HFF-Myc (cell line): Measurements from ENCODE around the gene ADGRF3.
"Not testable (repeated sequence)": the region's sequence is repeated elsewhere in the genome, so short reads cannot be mapped to it uniquely, and the experiment has no call there.

Experiments used
- DNase-seq: peaks from one replicate; pipeline ENCODE4 v3.0.0-alpha.2; 2011; ENCODE audit warnings: low read depth; ENCODE audit errors: extremely low read depth
- H3K4me3 ChIP-seq: replicated peaks from 2 replicates; pipeline ENCODE4 v1.5.1; 2011; ENCODE audit warnings: low read depth, mild to moderate bottlenecking, control low read depth, low read length
- TF ChIP-seq, protein P1 (sequence below): IDR thresholded peaks from 2 replicates; pipeline ENCODE4 v1.5.1; 2012; ENCODE audit warnings: mild to moderate bottlenecking, low read depth, low read length, control low read depth; ENCODE audit errors: missing control alignments

Gene ADGRF3

DNA sequence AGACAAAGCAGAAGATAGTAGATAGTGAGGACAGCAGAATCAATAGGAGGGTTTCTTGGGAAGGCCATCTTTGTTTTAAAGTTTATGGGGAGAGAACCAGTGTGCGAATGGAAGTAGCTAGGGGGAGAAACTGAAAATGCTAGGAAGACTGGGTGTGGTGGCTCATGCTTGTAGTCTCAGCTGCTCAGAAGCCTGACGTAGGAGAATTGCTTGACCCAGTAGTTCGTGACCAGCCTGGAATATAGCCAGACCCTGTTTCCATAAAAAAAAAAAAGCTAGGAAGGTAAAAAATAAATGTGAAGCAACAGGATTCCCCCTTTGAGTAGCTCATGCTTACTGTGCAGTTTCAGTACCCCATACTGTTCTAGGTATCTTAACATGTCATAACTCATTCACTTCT lies 36.0 kb upstream of the ADGRF3 start:
- H3K4me3 ChIP-seq = no peak overlapping the region
- TF ChIP-seq, protein P1, sequence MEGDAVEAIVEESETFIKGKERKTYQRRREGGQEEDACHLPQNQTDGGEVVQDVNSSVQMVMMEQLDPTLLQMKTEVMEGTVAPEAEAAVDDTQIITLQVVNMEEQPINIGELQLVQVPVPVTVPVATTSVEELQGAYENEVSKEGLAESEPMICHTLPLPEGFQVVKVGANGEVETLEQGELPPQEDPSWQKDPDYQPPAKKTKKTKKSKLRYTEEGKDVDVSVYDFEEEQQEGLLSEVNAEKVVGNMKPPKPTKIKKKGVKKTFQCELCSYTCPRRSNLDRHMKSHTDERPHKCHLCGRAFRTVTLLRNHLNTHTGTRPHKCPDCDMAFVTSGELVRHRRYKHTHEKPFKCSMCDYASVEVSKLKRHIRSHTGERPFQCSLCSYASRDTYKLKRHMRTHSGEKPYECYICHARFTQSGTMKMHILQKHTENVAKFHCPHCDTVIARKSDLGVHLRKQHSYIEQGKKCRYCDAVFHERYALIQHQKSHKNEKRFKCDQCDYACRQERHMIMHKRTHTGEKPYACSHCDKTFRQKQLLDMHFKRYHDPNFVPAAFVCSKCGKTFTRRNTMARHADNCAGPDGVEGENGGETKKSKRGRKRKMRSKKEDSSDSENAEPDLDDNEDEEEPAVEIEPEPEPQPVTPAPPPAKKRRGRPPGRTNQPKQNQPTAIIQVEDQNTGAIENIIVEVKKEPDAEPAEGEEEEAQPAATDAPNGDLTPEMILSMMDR = no peak
- no peak for DNase-seq

DNA sequence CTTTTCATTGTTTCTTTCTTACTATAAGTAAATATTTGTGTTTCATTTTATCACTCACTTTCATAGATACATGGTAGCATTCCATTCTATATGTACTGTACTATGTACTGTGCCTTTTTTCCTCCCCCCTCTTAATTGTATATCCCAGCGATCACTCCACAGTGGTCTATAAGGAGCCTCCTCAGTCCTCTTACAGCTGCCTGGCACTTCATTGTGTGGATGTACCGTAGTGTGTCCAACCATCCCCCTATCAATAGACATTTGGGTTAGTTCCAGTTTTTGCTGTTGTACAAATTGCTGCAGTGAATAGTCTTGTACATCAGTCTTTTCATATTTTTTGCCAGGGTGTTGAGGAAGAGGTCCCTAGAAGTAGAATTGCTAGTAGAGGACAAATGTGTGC lies 33.7 kb upstream of the ADGRF3 start:
- H3K4me3 ChIP-seq = no peak overlapping the region
- DNase-seq = no peak
- TF ChIP-seq, protein P1 = no peak

DNA sequence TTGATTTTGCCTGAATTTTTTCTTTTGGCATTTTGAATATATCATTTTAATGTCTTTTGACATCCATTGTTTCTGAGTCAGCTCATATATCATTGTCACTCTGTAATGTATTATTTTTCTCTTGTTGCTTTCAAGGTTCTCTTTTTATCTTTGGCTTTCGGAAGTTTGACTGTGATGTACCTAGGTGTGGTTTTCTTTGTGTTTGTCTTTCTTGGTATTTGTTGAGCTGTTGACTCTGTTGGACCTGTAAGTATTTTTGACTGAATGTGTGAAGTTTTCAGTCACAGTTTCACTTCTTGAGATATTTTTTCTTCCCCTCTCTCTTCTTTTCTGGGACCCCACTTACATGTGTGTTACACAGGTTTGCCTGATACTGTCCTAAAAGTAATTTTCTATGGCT lies 30.2 kb upstream of the ADGRF3 start:
- H3K4me3 ChIP-seq = no peak overlapping the region

DNA sequence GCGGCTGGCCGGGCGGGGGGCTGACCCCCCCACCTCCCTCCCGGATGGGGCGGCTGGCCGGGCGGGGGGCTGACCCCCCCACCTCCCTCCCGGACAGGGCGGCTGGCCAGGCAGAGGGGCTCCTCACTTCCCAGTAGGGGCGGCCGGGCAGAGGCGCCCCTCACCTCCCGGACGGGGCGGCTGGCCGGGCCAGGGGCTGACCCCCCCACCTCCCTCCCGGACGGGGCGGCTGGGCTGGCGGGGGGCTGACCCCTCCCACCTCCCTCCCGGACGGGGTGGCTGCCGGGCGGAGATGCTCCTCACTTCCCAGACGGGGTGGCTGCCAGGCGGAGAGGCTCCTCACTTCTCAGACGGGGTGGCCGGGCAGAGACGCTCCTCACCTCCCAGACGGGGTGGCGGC lies 24.3 kb upstream of the ADGRF3 start:
- DNase-seq, H3K4me3 ChIP-seq: not testable (repeated sequence)

More for the DNA sequence above, 30.2 kb upstream of the ADGRF3 start:
- TF ChIP-seq, protein P1 = no peak
- DNase-seq = no peak

DNA sequence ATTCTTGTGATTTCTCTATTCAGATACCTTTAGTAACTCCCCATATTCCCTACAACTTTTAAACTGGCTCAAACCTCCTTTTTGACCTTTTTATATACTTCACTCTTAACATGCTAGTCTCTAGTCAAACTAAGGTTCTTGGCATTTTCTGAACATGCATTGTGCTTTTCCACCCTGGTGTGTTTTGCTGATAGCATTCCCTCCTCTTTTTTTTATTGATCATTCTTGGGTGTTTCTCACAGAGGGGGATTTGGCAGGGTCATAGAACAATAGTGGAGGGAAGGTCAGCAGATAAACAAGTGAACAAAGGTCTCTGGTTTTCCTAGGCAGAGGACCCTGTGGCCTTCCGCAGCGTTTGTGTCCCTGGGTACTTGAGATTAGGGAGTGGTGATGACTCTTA lies 23.1 kb upstream of the ADGRF3 start:
- DNase-seq, H3K4me3 ChIP-seq: not testable (repeated sequence)

DNA sequence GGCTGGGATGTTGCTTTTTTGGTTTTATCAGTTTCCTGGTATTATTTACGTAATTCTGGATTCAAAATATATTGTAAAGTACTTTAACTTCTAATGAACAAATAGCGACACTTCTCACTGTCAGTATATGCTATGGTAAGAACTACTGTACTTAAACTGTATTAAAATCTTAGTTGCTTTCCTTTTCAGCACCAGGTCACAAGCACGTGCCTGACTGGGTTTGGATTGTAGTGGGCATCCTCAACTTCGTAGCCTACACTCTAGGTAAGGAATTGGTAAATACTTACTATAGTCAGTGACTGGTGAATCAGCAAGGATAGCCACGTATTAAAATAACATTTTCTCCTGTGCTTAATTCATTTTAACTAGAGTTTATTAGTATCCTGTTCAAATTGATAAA lies 20.4 kb upstream of the ADGRF3 start:
- H3K4me3 ChIP-seq = no peak overlapping the region
- no peak for DNase-seq
- TF ChIP-seq, protein P1 = no peak

DNA sequence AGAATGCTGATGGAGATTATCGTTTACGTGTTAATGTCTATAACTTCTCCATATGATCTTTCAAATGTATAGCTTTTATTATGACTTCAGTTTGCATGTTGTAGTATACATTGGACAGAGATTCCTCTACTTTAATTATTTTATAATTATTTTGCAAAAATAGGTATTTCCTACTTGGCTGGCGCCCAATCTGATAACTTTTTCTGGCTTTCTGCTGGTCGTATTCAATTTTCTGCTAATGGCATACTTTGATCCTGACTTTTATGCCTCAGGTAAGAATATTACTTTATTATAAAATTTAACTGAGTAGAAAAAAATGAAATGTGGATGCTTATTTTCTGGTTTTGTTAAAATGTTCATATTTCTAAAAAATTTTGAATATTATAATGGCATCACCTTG lies 18.1 kb upstream of the ADGRF3 start:
- no peak for DNase-seq
- no peak overlapping the region for H3K4me3 ChIP-seq
- TF ChIP-seq, protein P1 = no peak

DNA sequence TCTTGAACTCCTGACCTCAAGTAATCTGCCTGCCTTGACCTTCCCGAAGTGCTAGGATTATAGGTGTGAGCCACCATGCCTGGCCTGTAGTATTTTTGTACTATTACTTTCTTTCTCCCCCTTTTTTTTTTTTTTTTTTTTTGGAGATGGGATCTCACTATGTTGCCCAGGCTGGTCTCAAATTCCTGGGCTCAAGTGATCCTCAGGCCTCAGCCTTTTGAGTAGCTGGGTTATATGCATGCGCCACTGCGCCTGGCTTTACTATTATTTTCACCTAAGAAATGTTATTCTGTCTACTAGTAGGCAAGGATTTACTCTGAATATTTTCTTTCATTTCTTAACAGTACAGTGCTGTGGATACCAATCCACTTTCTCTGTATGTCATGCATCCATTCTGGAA lies 17.4 kb upstream of the ADGRF3 start:
- H3K4me3 ChIP-seq = no peak overlapping the region
- TF ChIP-seq, protein P1 = no peak
- DNase-seq = no peak
